ENCODE measurements around the gene GOLGA2.

- TF ChIP-seq EZH2 (IDR thresholded peaks at IDR 0.05; ENCODE audit: low read length, unreplicated experiment) = no peak
- no peak for TF ChIP-seq CTCF (conservative IDR thresholded peaks at IDR 0.05; ENCODE audit: low read depth, low read length)
- TF ChIP-seq EZH2phosphoT487 (IDR thresholded peaks at IDR 0.05; ENCODE audit: borderline replicate concordance, low read length) = no peak
Measured at GRCh38 chr9:128274245-128274644, 1.6 kb downstream of the GOLGA2 start.

Measured in PC-3 (cell line).